CD4-positive, alpha-beta T cell treated with Interleukin-1 beta for 1 hour (primary cell): ENCODE data around the gene DPEP1.
"Not testable (repeated sequence)": the region's sequence is repeated elsewhere in the genome, so short reads cannot be mapped to it uniquely, and the experiment has no call there.

ENCODE experiments used
- DNase-seq, 2 donors: peaks; one replicate each; pipeline ENCODE4 v3.0.0-alpha.2; 2020 to 2022

Gene DPEP1

DNA sequence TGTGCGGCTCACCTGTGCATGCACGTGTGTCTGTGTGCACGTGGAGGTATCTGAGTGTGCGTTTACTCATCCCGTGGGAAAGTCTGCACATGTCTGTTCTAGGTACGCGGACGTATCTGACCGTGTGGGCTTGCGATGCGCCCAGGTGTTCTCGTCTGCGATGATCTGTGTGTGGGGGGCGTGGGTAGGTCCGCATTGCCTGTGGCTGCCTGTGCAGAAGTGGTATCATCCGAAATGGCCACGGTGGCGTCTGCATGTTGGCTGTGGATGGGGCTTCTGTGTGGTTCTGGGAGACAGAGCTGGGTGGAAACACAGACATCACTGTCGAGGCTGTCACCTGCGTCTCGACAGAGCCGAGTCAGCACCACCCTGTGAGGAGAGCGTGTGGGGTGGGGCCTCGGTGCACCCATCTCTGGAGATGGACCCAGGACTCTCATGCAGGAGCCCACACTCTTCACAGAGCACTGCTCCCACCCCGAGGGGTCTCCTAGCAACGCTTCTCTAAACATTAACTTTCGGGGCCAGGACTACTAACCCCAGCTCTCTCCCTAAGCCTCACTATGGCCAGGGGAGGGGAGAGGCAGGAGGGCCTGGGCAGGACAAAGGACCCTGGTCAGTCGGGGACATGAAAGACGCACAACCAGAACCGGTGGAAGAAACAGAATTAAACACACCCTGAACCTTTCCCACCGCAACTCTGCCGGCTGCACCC lies 8.4 kb downstream of the DPEP1 start:
- DNase-seq: no peak

DNA sequence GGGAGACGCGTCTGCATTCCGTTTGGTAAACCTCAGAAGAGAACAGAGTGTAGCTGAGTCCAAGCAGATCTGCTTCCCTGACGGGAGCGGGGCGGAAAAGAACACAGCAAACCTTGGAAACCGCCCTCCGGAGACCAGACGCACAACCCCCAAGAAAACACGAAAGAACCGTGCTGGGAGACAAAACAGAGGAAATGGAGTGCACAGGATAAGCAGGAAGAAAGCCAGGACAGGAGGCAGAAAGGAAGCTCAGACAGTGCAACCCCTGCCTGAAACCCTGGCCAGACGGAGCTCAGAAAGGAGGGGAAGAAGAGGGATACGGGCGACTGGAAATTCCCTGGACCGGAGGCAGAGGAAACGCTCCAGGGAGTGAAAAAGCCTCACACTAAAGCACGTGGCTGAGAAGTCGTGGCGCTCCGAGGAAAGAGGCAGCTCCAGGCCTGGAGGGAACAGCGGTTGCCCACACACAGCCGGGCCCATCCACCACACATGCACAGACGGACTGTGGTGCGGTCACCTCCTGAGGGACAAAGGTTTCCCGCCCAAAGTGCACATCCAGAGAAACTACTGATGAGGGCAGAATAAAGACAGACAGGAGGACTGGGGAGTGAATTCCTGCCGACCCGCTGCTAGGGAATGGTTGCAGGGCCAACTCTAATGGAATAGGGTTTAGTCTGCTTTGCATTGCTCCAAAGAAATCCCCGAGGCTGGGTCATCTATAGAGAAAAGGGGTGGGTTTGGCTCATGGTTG lies 10.2 kb downstream of the DPEP1 start:
- DNase-seq: no peak

DNA sequence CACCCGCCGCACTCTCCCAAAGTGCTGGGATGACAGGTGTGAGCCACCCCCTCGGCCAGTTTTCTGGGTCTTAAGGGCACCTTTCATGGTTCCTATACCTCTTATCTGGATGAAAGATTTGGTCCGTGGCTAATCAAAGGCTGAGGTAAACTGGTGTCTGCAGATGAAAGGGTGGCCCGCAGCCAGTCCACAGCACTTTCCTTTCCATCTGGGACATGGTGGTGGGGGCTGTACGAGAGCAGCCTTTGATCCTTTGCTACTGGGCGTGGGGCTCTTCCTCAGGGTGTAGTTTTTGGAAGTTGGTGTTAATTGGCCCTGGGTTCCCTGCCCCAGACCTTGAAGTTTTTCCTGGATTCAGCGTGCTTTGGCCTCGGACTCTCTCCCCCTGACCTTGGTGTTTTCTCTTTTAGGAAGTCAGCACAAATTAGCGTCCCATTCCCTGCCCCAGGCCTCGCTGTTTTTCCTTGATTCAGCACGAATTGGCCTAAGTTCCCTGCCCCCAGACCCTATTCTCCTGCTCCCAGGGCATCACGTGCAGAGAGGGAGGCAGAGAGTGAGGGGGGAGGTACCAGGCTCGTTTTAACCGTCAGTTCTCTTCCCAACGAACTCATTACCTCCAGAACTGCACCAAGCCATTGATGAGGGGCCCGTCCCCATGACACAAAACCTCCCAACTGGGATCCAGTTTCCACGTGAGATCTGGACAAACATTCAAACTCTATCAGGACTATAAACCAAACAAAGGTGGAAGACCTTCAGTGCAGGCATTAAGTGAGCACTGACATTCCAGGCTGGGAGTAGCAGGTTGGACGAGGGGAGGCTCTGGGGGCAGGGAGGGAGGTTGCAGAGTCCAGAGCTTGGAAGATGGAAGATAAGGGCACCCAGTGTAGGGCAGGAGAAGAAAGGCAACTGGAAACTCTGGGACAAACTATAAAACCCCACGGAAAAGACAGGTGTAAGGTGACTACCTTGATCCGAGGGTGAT lies 11.6 kb downstream of the DPEP1 start:
- DNase-seq: no peak

DNA sequence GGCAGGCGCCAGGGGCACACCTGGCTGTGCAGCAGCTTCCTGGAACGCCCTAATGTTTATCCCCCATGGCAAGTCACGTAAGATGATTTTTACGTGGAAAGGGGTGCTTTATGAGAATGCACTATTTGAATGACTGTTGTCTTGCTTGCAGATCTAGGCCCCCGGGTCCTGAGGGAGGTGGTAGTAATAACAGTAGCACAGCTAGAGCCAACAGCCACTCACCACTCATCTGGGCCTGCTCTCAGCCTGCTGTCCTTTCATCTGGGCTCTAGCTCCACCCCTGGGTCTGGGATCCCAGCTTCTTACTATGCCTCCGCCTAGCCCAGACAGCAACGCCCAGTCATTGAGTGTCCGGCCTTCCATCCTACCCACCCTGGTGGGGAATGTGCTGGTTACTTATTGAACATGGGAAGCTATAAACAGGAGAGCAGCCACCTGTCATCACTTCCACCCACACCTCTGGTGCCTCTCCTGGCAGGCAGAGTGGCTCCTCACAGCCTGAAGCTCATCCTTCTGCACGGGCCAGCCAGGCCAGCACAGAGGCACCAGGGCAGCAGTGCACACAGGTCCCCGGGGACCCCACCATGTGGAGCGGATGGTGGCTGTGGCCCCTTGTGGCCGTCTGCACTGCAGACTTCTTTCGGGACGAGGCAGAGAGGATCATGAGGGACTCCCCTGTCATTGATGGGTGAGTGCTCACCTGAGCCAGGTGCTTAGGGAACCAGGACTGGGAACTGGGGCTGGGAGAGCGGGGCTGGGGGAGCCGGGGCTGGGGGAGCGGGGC lies 16.6 kb downstream of the DPEP1 start:
- no peak for DNase-seq

DNA sequence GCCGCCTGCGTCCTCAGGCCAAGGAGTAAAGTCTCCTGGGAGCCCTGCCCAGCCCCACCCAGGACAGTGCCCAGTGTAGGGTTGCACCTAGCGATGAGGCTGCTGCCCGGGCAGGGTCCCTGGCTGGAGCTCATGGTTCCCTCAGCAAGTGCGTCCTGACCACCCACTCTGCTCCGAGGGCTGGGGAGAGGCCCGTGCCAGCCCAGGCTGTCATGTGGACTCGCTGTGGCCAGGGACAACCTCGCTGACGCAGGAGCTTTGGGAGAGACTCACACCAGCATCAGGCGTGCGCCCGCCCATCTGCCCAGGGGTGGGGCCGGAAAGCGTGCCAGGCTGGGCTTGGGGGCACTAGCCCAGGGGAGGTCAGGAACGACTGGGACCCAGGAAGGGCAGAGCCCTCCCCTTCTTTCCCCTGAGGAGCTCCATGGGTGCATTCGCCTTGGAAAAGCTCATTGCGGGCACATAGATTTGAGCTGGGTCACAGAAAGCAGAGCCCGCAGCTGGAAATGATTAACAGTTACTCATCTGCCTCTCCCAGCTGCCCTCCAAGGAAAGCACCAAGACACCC lies 19.7 kb downstream of the DPEP1 start:
- DNase-seq: no peak

DNA sequence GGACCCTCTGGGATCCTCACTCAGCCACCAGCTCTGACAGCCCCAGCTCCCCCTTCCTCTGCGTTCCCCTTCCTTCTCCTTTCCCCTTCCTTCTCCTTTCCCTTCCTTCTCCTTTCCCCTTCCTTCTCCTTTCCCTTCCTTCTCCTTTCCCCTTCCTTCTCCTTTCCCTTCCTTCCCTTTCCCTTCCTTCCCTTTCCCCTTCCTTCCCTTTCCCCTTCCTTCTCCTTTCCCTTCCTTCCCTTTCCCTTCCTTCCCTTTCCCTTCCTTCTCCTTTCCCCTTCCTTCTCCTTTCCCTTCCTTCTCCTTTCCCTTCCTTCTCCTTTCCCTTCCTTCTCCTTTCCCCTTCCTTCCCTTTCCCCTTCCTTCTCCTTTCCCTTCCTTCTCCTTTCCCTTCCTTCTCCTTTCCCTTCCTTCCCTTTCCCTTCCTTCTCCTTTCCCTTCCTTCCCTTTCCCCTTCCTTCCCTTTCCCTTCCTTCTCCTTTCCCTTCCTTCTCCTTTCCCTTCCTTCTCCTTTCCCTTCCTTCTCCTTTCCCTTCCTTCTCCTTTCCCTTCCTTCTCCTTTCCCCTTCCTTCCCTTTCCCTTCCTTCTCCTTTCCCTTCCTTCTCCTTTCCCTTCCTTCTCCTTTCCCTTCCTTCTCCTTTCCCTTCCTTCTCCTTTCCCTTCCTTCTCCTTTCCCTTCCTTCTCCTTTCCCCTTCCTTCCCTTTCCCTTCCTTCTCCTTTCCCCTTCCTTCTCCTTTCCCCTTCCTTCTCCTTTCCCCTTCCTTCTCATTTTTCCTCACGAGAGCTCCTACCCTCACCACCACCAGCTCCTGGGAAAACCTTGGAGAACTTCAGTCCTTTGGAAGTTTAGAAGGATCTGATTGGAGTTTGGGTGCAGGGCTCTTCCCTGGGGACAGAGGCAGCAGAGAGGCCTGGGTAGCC lies 21.3 kb downstream of the DPEP1 start:
- not testable (repeated sequence) for DNase-seq

DNA sequence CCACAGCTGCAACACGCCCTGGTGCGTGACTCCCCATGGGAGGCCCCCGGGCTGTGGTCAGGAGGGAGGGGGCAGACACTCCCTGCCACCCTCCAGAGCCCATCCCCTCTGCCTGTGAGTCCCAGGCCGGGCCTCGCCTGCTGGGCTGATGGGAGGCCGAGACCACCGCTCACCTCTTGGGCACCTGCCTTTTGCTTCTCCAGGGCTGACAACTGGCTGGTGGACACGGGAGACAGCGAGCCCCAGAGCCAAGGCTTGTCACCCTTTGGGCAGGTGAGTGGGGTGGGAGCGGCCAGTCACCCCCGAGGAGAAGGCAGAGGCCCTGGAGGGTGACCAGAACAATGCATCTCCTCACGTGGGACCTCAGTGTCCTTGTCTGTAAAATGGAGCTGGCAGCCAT lies 23.2 kb downstream of the DPEP1 start:
- DNase-seq: no peak

DNA sequence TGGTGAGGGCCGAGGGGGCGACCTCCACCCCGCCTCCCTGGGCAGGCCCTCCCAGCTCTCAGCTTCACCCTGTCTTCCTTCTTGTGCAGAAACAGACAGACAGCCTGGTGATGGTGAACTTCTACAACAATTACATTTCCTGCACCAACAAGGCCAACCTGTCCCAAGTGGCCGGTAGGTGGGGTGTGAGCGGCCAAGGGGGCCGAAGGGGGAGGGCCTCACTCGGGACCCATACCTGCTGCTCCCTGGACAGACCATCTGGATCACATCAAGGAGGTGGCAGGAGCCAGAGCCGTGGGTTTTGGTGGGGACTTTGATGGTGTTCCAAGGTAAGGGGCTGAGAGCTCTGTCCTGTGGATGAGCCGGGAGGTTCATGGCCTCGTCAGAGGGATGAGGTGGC lies 23.9 kb downstream of the DPEP1 start:
- DNase-seq: no peak

DNA sequence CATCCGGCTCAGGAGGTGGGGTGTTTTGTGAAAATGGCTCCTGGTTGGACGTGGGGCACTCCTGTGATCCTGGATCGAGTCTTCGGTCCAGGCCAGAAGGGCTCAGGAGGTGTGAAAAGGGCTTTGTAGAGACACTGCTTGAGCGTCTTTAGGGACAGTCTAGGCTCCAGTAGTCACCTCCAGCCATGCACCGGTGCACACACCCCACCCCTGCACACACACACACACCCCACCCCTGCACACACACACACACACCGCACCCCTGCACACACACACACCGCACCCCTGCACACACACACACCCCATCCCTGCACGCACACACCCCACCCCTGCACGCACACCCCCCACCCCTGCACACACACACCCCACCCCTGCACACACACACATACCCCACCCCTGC lies 25.0 kb downstream of the DPEP1 start:
- no peak for DNase-seq

DNA sequence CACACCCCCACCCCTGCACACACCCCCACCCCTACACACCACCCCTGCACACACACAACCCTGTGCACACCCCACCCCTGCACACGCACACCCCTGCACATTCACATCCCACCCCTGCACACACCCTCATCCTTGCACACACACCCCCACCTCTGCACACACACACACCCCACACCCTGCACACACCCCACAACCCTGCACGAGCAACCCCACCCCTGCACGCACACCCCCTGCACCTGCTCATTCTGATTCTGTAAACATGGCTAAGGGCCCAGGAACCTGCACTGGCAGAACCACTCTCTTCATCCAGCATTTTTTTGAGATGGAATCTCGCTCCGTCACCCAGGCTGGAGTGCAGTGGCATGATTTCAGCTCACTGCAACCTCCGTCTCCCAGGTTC lies 25.9 kb downstream of the DPEP1 start:
- DNase-seq: no peak

DNA sequence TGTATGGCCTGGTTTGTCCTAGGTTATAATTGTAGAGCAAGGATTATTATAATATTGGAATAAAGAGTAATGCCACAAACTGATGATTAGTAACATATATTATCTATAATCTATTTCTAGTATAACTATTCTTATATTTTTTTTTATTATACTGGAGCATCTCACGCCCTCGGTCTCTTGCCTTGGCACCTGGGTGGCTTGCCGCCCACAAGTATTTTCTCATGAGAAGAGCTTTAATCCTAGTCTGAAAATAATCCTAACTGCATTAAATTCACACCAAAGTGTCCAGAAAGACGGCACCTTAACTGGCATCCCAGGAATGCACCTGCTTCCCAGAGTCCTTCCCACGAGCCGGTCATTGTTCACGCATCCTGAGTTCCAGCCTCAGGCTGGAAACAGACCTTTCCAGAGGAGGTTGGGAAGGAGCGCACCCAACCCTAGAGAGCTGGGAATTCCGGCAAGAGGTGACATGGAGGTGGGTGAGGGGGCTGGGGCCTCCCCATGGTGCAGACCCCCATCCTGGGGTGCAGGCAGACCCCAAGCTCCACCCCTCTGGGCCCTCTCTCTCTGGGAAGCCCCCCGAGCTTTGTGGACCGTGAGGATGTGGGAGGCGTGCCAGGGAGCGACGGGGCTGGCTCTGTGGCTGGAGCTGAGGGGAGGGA lies 28.1 kb downstream of the DPEP1 start:
- DNase-seq: no peak

DNA sequence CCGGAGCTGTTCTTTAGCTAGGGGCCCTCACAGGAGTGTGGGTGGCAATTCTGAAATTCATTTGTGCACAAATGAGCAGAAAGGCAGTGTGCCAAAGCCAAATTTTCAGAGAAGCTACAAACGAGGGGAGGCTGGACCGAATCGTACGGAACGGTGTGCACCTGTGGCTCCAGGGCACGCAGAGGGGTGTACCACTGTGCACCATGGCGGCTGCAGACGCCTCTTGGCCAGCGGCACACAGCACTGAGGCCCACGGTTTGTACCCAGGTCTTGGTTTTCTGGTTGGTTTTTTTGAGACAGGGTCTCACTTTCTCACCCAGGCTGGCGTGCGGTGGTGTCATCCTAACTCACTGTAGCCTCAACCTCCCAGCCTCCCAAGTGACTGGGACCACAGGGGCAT lies 29.1 kb downstream of the DPEP1 start:
- DNase-seq: no peak

DNA sequence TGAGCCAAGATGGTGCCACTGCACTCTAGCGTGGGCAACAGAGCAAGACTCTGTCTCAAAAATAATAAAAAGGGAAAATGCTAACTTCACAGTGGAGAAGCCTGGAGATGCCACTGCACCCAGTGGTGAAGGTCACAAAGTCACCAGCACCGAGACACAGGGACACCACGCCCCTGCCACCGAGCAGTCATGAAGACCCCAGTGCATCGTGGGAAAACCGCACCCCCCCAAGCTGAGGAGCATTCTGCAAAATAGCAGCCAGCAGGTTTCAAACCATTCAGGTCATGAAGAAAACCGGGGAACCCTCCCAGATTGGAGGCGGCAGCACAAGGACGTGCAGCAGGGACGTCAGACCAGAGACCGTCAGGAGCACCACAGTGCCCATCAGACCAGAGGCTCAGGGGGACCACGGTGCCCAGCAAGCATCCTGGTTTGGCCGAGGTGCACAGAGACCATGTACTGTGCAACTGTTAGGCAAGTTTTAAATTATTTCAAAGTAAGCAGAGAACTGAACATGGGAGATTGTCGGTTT lies 30.4 kb downstream of the DPEP1 start:
- DNase-seq: no peak

DNA sequence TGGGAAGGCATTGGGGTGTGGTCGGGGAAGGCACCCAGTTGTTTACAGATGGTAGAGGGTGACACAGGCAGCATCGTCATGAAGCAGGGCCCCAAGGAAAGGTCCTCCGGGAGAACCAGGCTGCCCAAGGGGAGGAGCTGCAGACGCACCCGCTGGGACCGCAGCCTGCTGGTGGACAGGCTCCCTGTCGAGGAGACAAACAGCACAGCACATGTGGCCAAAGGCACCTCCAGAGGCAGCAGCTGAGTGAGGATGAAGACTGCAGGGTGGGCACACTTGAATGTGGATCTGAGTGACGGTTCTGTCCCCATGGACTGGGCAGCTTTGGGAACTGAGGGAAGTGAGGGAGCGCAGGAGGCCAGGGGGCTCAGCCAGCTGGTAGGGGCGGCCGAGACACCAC lies 31.7 kb downstream of the DPEP1 start:
- no peak for DNase-seq

DNA sequence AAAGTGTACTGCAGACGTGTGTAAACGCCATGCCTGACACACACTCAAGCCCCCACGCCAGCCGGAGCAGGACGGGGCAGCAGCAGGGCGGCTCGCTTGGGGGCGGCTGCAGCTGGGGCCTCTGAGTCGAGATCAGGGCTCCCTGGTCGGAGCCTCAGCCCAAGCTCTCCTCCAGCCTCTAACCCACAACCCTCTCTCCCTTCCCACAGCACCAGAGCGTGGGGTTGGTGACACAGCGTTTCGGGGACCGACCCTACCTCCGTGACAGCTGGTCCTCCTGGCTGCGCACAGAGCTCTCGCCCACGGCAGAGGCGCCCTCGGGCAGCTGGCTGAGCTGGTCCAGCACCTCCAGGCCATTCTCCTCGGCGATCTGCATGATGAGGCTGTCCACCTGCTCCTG lies 32.8 kb downstream of the DPEP1 start:
- no peak for DNase-seq

DNA sequence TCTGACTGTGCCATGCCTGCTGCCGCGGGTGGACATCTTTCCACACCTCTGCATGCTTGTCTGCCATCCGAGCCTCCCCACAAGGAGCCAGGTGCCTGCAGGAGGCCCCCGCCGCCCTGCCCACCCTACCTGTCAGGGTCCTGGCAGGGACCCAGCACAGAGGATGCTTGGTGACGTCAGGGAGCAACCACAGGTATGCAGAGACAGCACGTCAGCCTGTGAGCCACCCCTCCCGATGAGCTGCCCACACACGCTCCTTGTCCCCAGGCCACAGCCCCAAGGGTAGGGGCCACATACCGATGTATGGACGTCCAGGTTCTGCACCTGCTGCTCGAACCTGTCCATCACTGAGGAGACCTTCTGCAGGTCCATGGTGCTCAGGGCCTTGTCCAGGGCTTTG lies 33.5 kb downstream of the DPEP1 start:
- no peak for DNase-seq

DNA sequence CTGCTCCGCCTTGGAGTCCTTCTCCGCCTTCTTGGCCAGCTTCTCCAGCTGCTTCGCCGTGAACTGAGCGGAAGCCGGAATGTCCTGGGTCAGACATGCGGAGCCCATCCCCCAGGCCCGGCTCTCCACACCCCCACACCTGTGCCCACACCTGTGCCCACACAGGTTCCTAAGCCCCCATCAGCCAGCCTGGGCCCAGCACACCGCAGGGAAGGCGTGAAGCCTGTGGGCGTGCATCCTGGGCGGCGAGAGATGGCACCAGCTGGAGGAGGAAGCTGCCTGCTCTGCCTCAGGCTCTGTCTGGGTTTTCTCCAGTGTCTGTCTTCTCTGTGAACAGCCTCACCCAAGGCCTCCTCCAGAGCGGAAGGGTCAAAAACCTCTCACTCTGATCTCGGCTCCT lies 38.1 kb downstream of the DPEP1 start:
- DNase-seq: no peak

DNA sequence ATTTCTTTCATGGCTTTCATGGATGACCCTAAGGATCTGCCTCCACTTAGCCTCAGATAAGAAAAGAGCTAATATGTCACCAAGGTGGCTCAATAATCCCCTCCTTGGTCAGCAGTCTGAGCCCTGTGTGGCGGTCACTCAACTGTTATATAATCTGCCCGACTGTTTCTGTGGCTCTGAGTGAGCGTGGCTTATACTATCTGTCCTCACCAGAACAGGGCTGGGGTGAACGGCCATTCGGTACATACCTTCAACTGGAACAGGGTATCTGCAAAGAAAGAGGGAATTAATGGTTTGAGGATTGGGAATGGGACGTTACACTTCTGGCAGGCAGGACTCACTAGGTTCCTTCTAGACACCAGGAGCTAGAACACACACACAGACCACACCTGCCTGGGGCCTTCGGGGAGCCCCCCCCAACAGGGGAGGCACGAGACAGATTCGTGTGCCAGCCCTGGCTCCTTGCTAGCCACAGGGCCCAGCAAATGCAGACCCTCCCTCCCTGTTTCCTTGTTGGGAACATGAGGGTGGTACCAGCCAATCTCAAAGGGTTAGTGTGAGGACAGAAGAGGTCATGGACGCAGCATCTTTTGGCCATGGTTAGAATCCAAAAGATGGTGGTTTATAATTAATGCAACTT lies 40.3 kb downstream of the DPEP1 start:
- no peak for DNase-seq

DNA sequence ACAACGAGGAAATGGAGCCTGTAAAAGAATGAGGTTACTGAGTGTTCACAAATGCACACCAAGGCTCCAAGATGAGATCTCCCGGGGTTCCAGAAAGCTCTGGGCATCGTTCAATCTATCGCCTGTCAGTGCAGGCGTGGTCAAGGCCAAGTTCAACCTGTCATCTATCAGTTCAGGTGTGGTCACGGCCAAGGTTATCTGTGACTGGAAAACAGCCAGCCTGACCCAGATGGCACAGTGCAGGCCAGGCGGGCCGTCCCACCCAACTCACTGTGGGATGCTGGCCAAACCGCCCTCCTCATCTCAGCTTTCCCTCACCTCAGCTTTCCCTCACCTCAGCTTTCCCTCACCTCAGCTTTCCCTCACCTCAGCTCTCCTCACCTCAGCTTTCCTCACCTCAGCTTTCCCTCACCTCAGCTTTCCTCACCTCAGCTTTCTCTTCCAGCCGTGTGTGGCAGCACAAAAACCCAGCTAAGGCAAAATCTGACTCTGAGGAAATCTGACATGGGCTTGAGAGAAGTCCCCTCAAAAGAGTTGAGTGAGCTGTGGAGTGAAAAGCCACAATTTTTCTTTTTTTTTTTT lies 41.7 kb downstream of the DPEP1 start:
- no peak for DNase-seq
